Endometrium (tissue), 2 donors: Measurements from ENCODE around the gene DOCK1.

Experiments
- FAIRE-seq: peaks from 2 replicates; lab custom pipeline; 2012; peaks lifted over from hg19 to GRCh38; lab: Jason Lieb, UNC
- donor health status: control.
- donor health status: control.

Gene DOCK1

GRCh38 chr10:127039435-127039834 is 134.2 kb downstream of the DOCK1 start:
- FAIRE-seq, result no peak

- no peak for FAIRE-seq
These were observed 135.5 kb downstream of the DOCK1 start for GRCh38 chr10:127040756-127041155.

- no peak for FAIRE-seq
These were observed 136.3 kb downstream of the DOCK1 start for GRCh38 chr10:127041552-127041951.

- no peak for FAIRE-seq
These were observed 138.1 kb downstream of the DOCK1 start for GRCh38 chr10:127043301-127043700.

GRCh38 chr10:127044186-127044585 is 139.0 kb downstream of the DOCK1 start:
- no peak for FAIRE-seq

GRCh38 chr10:127046975-127047877 is 142.0 kb downstream of the DOCK1 start:
- FAIRE-seq, result no peak

GRCh38 chr10:127047878-127048238 is 142.6 kb downstream of the DOCK1 start:
- FAIRE-seq, result no peak

- FAIRE-seq, result no peak
These were observed 143.4 kb downstream of the DOCK1 start for GRCh38 chr10:127048630-127049029.

- FAIRE-seq, result no peak
These were observed 146.8 kb downstream of the DOCK1 start for GRCh38 chr10:127052001-127052400.

GRCh38 chr10:127055263-127055662 is 150.0 kb downstream of the DOCK1 start:
- no peak for FAIRE-seq

- no peak for FAIRE-seq
These were observed 154.1 kb downstream of the DOCK1 start for GRCh38 chr10:127059314-127059713.

- no peak for FAIRE-seq
These were observed 158.5 kb downstream of the DOCK1 start for GRCh38 chr10:127063762-127064161.

- no peak for FAIRE-seq
These were observed 159.2 kb downstream of the DOCK1 start for GRCh38 chr10:127064474-127064873.

GRCh38 chr10:127067542-127068194 is 162.4 kb downstream of the DOCK1 start:
- FAIRE-seq, result no peak

GRCh38 chr10:127068485-127068884 is 163.3 kb downstream of the DOCK1 start:
- FAIRE-seq, result no peak

- no peak for FAIRE-seq
These were observed 164.2 kb downstream of the DOCK1 start for GRCh38 chr10:127069436-127069835.

- no peak for FAIRE-seq
These were observed 165.9 kb downstream of the DOCK1 start for GRCh38 chr10:127071126-127071525.

GRCh38 chr10:127073666-127074065 is 168.4 kb downstream of the DOCK1 start:
- no peak for FAIRE-seq

- FAIRE-seq, result no peak
These were observed 174.2 kb downstream of the DOCK1 start for GRCh38 chr10:127079392-127079791.

GRCh38 chr10:127080317-127080716 is 175.1 kb downstream of the DOCK1 start:
- no peak for FAIRE-seq

- no peak for FAIRE-seq
These were observed 176.7 kb downstream of the DOCK1 start for GRCh38 chr10:127081851-127082345.

- FAIRE-seq, result no peak
These were observed 177.4 kb downstream of the DOCK1 start for GRCh38 chr10:127082651-127083050.

- no peak for FAIRE-seq
These were observed 180.7 kb downstream of the DOCK1 start for GRCh38 chr10:127085957-127086356.
